ENCODE data around the gene LAMA2. TPM values are rescaled to one million over a fixed set of nuclear protein-coding genes. Genes with fewer than 3 reads are reported as not detected.

Gene LAMA2
- total RNA-seq, 4 donors from 2014 or later = 61.5 to 154 (median 103) TPM

DNA sequence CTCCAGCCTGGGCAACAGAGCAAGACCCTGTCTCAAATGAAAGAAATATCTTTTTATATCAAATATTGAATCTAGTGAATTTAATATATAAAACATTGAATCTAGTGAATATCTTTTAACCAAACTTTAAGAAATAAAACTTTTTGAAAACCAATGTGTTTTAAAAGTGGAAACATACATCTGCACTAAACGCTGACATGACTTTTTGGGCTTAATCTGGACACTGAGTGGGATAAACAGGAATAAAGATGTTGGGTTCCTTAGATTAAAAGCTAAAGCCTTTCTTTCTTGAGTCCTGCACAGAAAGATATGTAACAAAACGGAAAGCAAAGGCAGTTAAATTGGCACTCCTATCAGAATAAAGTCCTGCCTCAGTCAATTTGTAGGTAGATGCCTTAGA is 636.8 kb downstream of the LAMA2 start:
- no peak for DNase-seq
- no peak for TF ChIP-seq POLR2A (IDR thresholded peaks at IDR 0.05)
- TF ChIP-seq, protein P1, sequence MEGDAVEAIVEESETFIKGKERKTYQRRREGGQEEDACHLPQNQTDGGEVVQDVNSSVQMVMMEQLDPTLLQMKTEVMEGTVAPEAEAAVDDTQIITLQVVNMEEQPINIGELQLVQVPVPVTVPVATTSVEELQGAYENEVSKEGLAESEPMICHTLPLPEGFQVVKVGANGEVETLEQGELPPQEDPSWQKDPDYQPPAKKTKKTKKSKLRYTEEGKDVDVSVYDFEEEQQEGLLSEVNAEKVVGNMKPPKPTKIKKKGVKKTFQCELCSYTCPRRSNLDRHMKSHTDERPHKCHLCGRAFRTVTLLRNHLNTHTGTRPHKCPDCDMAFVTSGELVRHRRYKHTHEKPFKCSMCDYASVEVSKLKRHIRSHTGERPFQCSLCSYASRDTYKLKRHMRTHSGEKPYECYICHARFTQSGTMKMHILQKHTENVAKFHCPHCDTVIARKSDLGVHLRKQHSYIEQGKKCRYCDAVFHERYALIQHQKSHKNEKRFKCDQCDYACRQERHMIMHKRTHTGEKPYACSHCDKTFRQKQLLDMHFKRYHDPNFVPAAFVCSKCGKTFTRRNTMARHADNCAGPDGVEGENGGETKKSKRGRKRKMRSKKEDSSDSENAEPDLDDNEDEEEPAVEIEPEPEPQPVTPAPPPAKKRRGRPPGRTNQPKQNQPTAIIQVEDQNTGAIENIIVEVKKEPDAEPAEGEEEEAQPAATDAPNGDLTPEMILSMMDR (IDR thresholded peaks at IDR 0.05) = no peak
- no peaks in the 10 kb centered on the region for H3K27me3 ChIP-seq
- H3K4me3 ChIP-seq = no peak overlapping the region
- intact Hi-C loops (cut with DNase I; ENCODE audit: low total_unique reads) = no loop called here
- H3K4me1 ChIP-seq = no peaks in the 10 kb centered on the region
- H3K27ac ChIP-seq = no peak overlapping the region
- H3K36me3 ChIP-seq = no peaks in the 10 kb centered on the region
- H3K9me3 ChIP-seq = no peaks in the 10 kb centered on the region

DNA sequence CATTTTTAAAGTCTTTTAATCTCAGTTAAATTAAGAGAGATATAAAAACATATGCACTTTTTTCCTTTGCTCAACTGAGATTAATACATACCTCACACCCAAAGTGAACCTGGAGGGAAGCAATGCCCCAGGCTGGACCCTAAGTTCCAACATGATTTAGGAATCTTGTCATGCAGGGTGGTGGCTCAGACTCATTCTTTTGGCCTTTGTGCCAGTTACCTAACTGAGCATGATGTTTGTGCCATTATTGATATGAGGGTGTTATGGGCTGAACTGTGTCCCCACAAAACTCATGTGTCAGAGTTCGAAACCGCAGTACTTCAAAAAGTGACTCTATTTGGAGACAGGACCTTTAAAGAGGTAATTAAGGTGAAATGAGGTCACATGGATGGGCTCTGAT is 639.0 kb downstream of the LAMA2 start:
- DNase-seq = no peak
- Histone ChIP-seq H3K4me1 (no peaks in the 10 kb centered on the region), H3K4me3 (no peak overlapping the region), H3K9me3 (no peaks in the 10 kb centered on the region), H3K27ac (no peak overlapping the region), H3K36me3 (peaks cover 0 to 2% of the 10 kb centered on the region in 2 donors), H3K27me3 (no peaks in the 10 kb centered on the region)
- intact Hi-C loops (cut with DNase I; ENCODE audit: low total_unique reads) = no loop called here
- TF ChIP-seq, protein P1 (IDR thresholded peaks at IDR 0.05) = no peak
- TF ChIP-seq POLR2A (IDR thresholded peaks at IDR 0.05) = no peak

DNA sequence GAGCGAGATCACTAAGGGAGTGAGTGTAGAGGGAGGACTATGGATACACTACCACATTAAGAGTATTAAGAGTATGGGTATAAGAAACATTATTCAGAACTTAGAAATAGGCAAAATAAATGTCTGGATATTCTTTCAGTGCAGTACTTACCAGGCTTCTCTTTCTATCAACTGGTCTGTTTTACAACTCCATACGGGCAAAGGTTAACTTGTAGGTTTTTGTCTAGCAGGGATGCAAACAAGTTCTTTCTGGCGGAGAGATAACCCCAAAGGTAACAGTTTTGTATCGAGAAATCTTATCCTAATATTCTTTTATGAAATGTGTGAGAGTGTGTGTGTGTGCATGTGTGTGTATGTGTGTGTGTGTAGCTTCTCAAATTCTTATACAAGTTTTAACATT is 640.9 kb downstream of the LAMA2 start:
- no peak for DNase-seq
- Histone ChIP-seq H3K9me3 (no peaks in the 10 kb centered on the region), H3K4me1 (no peaks in the 10 kb centered on the region), H3K27ac (no peak overlapping the region), H3K4me3 (no peak overlapping the region), H3K36me3 (peaks cover 0 to 2% of the 10 kb centered on the region in 2 donors), H3K27me3 (no peaks in the 10 kb centered on the region)
- intact Hi-C loops (cut with DNase I; ENCODE audit: low total_unique reads) = no loop called here
- no peak for TF ChIP-seq POLR2A (IDR thresholded peaks at IDR 0.05)
- TF ChIP-seq, protein P1 (IDR thresholded peaks at IDR 0.05) = no peak

DNA sequence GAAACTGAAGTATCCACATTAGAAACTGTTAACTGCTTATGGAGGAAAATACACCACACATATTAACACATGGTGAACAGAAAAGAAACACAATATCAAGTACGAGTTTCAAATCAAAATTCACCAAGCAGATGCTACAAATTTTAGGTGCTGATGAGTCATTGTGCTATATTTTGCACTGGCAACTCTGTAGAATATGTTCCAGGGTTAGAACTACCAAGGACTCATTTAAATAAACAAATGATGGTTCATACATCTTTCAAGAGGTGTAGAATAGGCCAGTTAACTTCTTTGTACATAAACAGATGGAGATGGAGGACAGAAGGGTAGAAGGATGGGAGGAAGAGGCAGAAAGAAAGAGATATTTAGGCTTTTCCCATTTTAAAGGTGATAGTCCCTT is 642.1 kb downstream of the LAMA2 start:
- no peak overlapping the region for H3K27ac ChIP-seq
- no peaks in the 10 kb centered on the region for H3K27me3 ChIP-seq
- H3K9me3 ChIP-seq = no peaks in the 10 kb centered on the region
- intact Hi-C loops (cut with DNase I; ENCODE audit: low total_unique reads) = no loop called here
- no peak for DNase-seq
- TF ChIP-seq POLR2A (IDR thresholded peaks at IDR 0.05) = no peak
- TF ChIP-seq, protein P1 (IDR thresholded peaks at IDR 0.05) = no peak
- H3K4me3 ChIP-seq = no peak overlapping the region
- peaks cover 0 to 2% of the 10 kb centered on the region in 2 donors for H3K36me3 ChIP-seq
- H3K4me1 ChIP-seq = no peaks in the 10 kb centered on the region

DNA sequence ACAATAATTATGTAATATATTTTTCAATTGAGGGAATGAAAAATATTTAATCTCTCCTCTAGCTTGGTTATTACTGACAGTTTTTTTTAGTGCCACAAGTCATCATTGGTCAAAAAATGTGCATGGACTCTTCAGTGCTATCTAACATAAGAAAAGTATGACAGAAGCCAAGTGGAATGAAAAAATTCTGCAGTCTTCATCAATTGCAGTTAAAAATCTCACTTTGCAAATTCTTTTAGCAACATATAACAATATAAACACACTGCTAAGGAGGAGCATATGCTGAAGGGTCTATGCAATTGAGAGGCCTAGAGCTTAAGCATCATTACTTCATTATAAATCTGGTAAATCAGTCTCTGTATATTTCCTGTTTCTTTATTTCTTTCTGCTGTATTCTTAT is 652.0 kb downstream of the LAMA2 start:
- no peak for TF ChIP-seq POLR2A (IDR thresholded peaks at IDR 0.05)
- TF ChIP-seq, protein P1 (IDR thresholded peaks at IDR 0.05) = no peak
- Histone ChIP-seq H3K4me3 (no peak overlapping the region), H3K27me3 (no peaks in the 10 kb centered on the region), H3K4me1 (no peaks in the 10 kb centered on the region), H3K27ac (no peak overlapping the region), H3K9me3 (no peaks in the 10 kb centered on the region), H3K36me3 (no peaks in the 10 kb centered on the region)
- intact Hi-C loops (cut with DNase I; ENCODE audit: low total_unique reads) = no loop called here
- no peak for DNase-seq

All from uterus (tissue), 4 donors.